Activated T-helper 1 cell treated with anti-CD3 and anti-CD28 coated beads, Interleukin-2, amount 50 U/mL, for 16 hours (primary cell): ENCODE results near the gene GXYLT2.

Experiments
- DNase-seq, 2 donors: peaks; one replicate each; pipeline ENCODE4 v3.0.0-alpha.2; 2020; ENCODE audit warnings: low read depth in 1 of 2, low spot score in 1 of 2

Gene GXYLT2

GRCh38 chr3:72930754-72931153 is 42.9 kb downstream of the GXYLT2 start:
- DNase-seq = no peak

GRCh38 chr3:72932416-72932815 is 44.6 kb downstream of the GXYLT2 start:
- no peak for DNase-seq

- no peak for DNase-seq
Measured at GRCh38 chr3:72938471-72939265, 50.8 kb downstream of the GXYLT2 start.

GRCh38 chr3:72941245-72941644 is 53.4 kb downstream of the GXYLT2 start:
- no peak for DNase-seq

- no peak for DNase-seq
Measured at GRCh38 chr3:72942427-72942826, 54.6 kb downstream of the GXYLT2 start.

- no peak for DNase-seq
Measured at GRCh38 chr3:72944696-72945095, 56.9 kb downstream of the GXYLT2 start.

GRCh38 chr3:72947715-72948490 is 60.1 kb downstream of the GXYLT2 start:
- DNase-seq = no peak

GRCh38 chr3:72949016-72949415 is 61.2 kb downstream of the GXYLT2 start:
- DNase-seq = no peak

- no peak for DNase-seq
Measured at GRCh38 chr3:72950372-72950771, 62.5 kb downstream of the GXYLT2 start.

- no peak for DNase-seq
Measured at GRCh38 chr3:72950801-72951200, 63.0 kb downstream of the GXYLT2 start.

GRCh38 chr3:72951259-72951722 is 63.4 kb downstream of the GXYLT2 start:
- no peak for DNase-seq

GRCh38 chr3:72953325-72953956 is 65.6 kb downstream of the GXYLT2 start:
- DNase-seq = no peak

GRCh38 chr3:72957297-72957696 is 69.5 kb downstream of the GXYLT2 start:
- no peak for DNase-seq

- DNase-seq = no peak
Measured at GRCh38 chr3:72959336-72959735, 71.5 kb downstream of the GXYLT2 start.

GRCh38 chr3:72960812-72961518 is 73.1 kb downstream of the GXYLT2 start:
- DNase-seq = no peak

GRCh38 chr3:72961752-72962151 is 73.9 kb downstream of the GXYLT2 start:
- DNase-seq = no peak

GRCh38 chr3:72962317-72962716 is 74.5 kb downstream of the GXYLT2 start:
- no peak for DNase-seq

- no peak for DNase-seq
Measured at GRCh38 chr3:72964633-72965032, 76.8 kb downstream of the GXYLT2 start.

GRCh38 chr3:72968266-72968664 is 80.4 kb downstream of the GXYLT2 start:
- DNase-seq = no peak

- no peak for DNase-seq
Measured at GRCh38 chr3:72969766-72970165, 81.9 kb downstream of the GXYLT2 start.

GRCh38 chr3:72970942-72971341 is 83.1 kb downstream of the GXYLT2 start:
- DNase-seq = no peak
